GM12873 (cell line): ENCODE data around the gene S100B.

Source experiments
- TF ChIP-seq, protein P1 (sequence below): IDR thresholded peaks from 2 replicates; pipeline ENCODE4 v1.5.1; 2012; ENCODE audit warnings: low read depth, mild to moderate bottlenecking, moderate library complexity, low read length, control low read depth; ENCODE audit not compliant: insufficient read depth; ENCODE audit errors: missing control alignments

S100B gene

GRCh38 chr21:46635324-46636180 is 30.7 kb upstream of the S100B start, which contains the start of gene PRMT2:
TSS of gene PRMT2 (plus strand) at chr21:46635674. CDS start at chr21:46636952, 1,278 bp downstream.
- TF ChIP-seq, protein P1, sequence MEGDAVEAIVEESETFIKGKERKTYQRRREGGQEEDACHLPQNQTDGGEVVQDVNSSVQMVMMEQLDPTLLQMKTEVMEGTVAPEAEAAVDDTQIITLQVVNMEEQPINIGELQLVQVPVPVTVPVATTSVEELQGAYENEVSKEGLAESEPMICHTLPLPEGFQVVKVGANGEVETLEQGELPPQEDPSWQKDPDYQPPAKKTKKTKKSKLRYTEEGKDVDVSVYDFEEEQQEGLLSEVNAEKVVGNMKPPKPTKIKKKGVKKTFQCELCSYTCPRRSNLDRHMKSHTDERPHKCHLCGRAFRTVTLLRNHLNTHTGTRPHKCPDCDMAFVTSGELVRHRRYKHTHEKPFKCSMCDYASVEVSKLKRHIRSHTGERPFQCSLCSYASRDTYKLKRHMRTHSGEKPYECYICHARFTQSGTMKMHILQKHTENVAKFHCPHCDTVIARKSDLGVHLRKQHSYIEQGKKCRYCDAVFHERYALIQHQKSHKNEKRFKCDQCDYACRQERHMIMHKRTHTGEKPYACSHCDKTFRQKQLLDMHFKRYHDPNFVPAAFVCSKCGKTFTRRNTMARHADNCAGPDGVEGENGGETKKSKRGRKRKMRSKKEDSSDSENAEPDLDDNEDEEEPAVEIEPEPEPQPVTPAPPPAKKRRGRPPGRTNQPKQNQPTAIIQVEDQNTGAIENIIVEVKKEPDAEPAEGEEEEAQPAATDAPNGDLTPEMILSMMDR = no peak

DNA sequence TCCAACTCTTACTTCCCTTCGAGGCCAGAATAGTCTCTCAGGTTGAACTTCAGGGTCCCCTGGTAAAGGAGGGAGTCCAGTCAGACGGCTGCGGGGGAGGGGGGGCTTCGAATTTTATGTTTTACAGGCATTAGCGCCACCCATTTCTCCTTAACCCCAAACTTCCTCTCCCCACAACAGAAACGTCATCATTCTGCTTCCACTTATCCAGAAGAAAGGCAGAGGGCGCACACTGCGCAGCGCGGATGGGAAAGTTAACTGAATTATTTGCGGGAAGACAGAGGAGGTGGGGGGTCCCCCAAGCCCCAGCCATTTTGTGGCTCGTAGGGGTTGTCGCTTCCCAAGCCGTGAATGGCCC is 30.1 kb upstream of the S100B start:
- TF ChIP-seq, protein P1 = peak; percentile 25

DNA sequence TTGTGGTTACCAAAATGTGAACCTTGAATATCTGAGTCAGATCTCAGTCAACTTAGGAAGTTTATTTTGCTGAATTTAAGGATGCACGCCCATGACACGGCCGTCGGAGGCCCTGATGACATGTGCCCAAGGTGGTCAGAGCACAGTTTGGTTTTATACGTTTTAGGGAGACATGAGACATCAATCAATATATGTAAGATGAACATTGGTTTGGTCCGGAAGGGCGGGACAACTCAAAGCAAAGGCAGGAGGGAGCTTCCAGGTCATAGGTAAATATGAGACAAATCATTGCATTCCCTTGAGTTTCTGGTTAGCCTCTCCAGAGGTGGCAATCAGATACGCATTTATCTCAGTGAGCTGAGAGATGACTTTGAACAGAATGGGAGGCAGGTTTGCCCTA is 29.5 kb upstream of the S100B start:
- TF ChIP-seq, protein P1 = no peak

GRCh38 chr21:46633566-46633965 is 28.7 kb upstream of the S100B start:
- TF ChIP-seq, protein P1 = no peak

DNA sequence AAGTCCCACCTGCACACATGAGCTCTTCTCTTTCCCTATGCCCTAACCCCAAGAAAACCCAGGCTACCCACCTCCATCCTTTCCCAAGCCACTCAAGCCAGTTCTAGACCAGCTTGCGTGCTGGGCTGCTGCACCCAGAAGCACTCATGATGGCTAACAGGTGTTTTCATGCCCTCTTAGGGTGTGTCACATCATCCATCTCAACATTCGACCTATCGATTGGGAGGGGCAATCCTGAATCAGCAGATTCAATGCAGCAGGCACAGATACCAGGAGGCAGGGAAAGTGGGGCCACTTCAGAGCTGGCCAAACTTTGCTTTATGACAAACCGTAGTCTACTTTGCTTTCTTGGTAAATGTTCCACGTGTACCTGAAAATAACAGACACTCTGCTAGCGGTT is 24.0 kb upstream of the S100B start:
- TF ChIP-seq, protein P1 = no peak

- TF ChIP-seq, protein P1 = no peak
Observed at GRCh38 chr21:46627726-46628125, 22.8 kb upstream of the S100B start.

DNA sequence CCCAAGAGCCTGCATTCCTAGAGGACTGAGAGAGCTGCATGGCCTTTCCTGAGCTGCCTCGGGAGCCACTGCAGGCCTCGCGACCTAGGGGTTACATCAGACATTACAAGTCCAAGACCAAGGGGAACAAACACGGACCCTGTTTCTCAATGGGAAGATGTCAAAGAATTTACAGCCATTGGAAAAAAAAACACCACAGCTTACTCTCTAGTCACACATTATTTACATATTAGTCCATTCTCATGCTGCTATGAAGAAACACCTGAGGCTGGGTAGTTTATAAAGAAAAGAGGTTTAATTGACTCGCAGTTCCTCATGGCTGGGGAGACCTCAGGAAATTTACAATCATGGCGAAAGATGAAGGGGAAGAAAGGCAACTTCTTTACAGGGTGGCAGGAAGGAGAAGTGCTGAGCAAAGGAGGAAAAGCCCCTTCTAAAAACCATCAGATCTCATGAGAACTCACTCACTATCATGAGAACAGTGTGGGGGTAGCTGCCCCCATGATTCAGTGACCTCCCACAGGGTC is 22.2 kb upstream of the S100B start:
- TF ChIP-seq, protein P1 = no peak
